LoVo (cell line): ENCODE data around the gene SLC27A4.

Source experiments
- DNase-seq: peaks from one replicate; pipeline ENCODE4 v3.0.0-alpha.2; 2016; ENCODE audit warnings: low spot score

SLC27A4 gene

GRCh38 chr9:128339761-128340690 is at the start of gene SLC27A4:
Gene SLC27A4 (plus strand): TSS chr9:128340527. CDS start chr9:128343133, 2,606 bp downstream.
- peak; percentile 90 for DNase-seq

DNA sequence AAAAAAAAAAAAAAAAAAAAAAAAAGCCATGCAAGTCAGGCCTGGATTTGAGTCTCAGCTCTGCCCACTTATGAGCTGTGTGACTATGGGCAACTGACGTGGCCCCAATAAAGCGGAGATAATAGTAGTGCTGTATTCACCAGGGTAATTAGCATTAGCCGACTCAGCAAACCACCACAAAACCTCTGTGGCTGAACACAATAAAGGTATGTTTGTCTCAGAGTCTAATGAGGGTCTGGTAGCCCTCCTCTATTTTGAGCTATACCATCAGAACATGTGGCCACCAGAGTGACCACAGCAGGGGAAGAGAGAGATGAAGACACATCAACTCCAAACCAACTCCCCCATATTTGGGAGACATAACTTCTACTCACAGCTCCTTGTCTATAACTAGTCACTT is 48.3 kb upstream of the SLC27A4 start:
- DNase-seq, result no peak

GRCh38 chr9:128293091-128293490 is 47.2 kb upstream of the SLC27A4 start:
- DNase-seq, result no peak

- DNase-seq, result no peak
These were observed 46.2 kb upstream of the SLC27A4 start for GRCh38 chr9:128294142-128294541.

- peak; percentile 25 for DNase-seq
These were observed 43.7 kb upstream of the SLC27A4 start for GRCh38 chr9:128296340-128297220.

DNA sequence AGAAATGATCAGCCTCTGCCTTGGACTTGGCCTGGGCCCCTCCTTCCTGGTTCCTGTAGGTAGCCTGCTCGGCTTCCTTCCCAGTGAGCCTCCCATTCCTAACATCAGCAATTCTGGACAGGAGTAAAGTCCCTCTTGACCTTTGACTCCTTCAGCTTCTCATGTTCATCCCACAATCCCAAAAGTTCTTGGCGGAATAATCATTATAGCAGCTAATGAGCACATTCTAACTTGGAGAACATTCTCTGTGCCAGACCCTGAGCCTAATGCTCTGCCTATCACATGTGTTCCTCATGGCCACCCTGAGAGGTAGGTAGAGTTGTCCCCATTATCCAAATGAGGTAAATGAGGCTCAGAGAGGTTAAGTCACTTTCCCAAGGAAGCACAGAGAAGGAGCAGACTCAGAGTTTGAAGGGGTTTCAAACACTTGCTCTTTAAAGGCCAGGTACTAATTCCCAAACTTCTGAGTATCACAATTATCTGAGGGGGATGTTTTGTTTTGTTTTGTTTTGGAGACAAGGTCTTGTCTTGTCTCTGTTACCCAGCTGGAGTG is 43.0 kb upstream of the SLC27A4 start:
- DNase-seq, result no peak

GRCh38 chr9:128298535-128299482 is 41.5 kb upstream of the SLC27A4 start:
- DNase-seq, result no peak

GRCh38 chr9:128304136-128304970 is 36.0 kb upstream of the SLC27A4 start:
- no peak for DNase-seq

DNA sequence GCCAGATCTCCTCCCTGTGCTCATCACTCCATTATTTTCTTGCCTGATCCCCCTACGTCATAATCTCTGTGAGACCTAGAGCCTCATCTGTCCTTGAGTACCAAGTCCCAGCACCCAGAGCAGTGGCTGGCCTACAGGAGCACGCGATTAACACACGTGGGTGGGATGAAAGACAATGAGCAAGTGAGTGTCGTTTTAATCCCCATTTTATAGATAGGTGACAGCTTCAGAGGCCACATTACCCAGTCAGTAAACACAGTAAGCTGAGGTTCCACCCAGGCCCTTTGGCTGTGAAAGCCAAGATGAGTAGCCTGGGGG is 35.4 kb upstream of the SLC27A4 start:
- DNase-seq, result no peak

GRCh38 chr9:128309551-128309950 is 30.8 kb upstream of the SLC27A4 start:
- DNase-seq, result no peak

DNA sequence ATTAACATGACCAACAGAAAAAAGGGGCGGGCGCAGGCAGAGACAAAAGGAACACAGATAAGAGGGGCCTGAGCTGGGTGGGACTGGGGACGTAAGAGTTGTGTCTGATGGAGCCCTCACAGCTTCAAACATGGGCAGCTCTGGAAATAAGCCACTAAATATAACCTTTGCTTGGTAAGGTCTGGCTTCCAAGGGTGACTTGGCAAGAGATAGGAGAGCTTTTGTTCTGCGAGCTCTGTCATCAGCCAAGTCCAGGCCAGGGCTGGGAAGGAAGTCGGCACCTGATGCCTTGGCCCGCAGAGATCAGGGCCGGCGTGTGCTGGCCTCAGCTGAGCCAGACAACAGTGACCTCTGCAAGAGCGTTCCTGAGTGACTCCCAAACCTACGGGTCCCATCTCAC is 29.9 kb upstream of the SLC27A4 start:
- DNase-seq, result no peak

DNA sequence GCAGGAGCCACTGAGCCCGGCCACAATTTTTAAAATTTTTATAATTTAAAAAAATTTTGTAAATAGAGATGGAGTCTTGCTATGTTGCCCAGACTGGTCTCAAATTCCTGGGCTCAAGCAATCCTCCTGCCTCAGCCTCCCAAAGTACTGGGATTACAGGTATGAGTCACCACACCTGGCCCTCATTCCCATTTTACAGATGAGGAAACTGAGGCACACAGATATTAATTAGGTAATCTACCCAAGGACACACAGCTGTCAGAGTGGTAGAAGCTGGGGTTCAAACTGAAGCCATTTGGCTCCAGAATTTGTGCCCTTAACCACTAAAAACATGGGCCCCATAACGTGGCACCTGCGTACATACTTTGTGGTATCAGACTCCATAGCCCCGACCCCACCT is 25.6 kb upstream of the SLC27A4 start:
- DNase-seq, result no peak

DNA sequence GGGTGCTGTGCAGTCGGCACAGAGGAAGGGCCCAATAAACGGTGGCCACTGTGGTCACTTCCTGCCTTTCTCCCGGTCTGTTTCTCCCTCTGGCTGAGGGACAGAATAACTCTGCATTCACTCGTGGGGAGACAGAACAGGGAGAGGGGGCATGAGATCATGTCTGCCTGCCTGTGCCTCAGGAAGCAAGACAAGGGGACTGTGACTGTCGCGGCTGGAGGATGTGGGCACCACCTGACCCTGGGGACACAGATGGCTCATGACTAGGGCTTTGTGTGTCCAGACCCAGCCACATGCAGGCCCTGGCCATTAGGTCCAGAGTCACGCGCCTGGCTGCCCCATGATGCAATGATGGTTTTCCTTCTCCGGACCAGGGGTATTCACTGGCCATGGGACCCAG is 23.9 kb upstream of the SLC27A4 start:
- DNase-seq, result no peak

DNA sequence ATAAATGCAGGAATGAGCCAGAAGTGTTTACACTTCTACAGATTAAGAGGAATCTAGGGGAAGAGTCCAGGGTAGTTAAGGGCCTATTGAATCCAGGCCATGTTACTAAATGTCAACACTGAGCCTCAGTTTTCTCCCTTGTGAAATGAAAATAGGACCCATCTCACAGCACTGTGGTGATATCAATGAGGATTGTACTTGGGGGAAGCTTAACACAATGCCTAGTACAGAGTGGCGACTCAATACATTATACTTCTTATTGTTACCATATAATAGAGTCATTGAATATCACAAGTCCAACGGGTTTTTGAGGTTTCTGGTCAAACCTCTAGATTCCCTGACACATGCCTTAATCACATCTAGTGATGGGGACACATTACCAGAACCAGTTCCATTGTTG is 22.7 kb upstream of the SLC27A4 start:
- no peak for DNase-seq

DNA sequence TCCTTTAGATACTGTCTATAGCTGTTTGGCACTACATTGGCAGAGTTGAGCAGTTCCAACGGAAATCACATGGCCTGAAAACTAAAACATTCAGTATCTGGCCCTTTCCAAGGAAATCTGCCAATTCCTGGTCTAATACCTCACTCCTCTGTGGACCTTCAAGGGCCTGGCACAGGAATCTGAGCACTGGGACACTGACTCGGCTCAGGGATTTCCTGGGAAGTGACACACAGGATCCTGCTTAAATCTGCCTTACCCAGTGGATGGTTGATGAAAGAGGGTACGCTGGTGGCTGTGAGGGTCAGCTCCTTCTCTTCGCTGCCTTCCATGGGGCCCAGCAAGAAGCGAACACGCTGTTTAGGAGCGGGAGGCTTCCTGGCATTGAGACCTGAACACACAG is 19.0 kb upstream of the SLC27A4 start:
- no peak for DNase-seq

DNA sequence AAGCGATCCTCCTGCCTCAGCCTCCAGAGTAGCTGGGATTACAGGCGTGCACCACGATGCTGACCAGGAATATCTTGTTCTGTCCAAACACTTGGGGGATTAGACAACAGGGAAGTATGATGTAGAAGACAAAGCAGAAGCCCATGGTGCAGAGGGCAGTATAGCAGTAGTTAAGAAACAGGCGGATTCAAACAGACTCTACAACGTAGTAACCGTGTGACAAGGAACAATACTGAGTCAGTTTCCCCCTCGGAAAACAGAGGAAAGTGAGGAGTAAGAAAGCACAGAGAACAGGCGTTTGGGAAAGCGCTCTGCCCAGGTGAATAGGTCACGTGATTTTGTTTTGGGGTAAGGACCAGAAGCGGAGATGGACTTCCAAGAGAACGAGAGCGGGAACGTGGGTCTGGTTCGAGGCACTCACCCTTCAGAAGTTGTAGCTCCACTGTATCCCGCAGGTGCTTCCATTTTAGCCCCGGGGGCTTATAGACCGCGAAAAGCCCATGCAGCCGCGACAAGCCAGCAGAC is 18.4 kb upstream of the SLC27A4 start:
- DNase-seq, result no peak

GRCh38 chr9:128322404-128323211 is 17.7 kb upstream of the SLC27A4 start, which contains the start of the genes COQ4 and TRUB2:
Gene COQ4 (plus strand): TSS chr9:128322839. CDS start chr9:128322859, 20 bp downstream.
Gene TRUB2 (minus strand): TSS chr9:128322447. CDS start chr9:128322408, 39 bp downstream.
- peak; percentile 95 for DNase-seq

DNA sequence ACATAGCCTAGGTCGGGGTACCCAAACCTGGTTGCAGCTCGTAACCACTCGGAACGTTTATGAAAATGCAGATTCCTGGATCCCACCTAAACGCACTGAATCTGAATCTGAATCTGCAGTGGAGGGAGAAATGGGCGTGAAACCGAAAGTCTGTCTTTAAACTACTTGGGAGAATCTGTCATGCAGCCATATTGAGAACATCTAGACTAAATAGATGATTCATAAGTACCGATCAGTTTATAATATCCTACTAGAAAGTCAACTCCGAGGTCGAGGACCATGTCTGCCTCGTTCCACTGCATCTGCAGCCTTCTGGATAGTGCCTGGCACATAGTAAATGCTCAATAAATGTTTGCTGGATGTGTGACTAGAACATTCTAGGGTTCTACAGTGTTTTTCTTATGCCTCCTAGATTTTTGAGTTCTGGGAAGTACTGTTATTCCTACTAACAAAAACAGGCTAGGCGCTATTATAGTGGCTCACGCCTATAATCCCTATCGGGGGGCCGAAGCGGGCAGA is 17.1 kb upstream of the SLC27A4 start:
- DNase-seq, result no peak

GRCh38 chr9:128323791-128324190 is 16.5 kb upstream of the SLC27A4 start:
- no peak for DNase-seq
